ENCODE results near the gene C19orf53.

GRCh38 chr19:13794398-13794756 lies 20.1 kb downstream of the C19orf53 start:
- TF ChIP-seq POLR2A (IDR thresholded peaks at IDR 0.05) (no peak), CTCF (IDR thresholded peaks at IDR 0.05) (no peak)

Data from Peyer's patch (tissue), 4 donors.